Myocyte (in vitro differentiated cells): ENCODE data around the gene RAB7A. TPM values are rescaled to one million over a fixed set of nuclear protein-coding genes. Genes with fewer than 3 reads are reported as not detected.
"Not testable (repeated sequence)": the region's sequence is repeated elsewhere in the genome, so short reads cannot be mapped to it uniquely, and the experiment has no call there.

Experiments used
- DNase-seq: peaks from one replicate; pipeline ENCODE4 v3.0.0-alpha.2; 2012; ENCODE audit warnings: low read depth
- total RNA-seq: library from RNA; depleted of rRNA; stranded (reverse); fragments of >200 nt; gene quantifications from 2 replicates; pipeline ENCODE4 v1.2.3, GENCODE V29; 2014

The RAB7A gene
- total RNA-seq, 1 donor from 2014 or later = 109 TPM

GRCh38 chr3:128749561-128749960 is 23.6 kb downstream of the RAB7A start:
- DNase-seq = not testable (repeated sequence)

DNA sequence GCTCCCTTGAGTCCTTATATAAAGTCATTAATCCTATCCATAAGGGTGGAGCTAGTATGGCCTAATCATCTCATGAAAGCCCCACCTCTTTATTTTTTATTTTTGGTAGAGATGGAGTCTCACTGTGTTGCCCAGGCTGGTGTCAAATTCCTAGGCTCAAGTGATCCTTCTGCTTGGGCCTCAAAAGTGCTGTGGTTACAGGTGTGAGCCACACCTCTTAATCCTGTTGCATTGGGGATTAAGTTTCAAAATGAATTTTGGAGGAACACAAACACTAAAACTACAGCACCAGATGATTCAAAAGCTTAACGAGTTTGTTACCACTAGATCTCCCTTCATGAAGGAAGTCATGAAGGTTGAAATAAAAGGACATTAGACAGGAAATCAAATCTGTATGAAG is 27.7 kb downstream of the RAB7A start:
- no peak for DNase-seq

- no peak for DNase-seq
Measured at GRCh38 chr3:128760042-128760441, 34.1 kb downstream of the RAB7A start.

GRCh38 chr3:128760881-128761280 is 34.9 kb downstream of the RAB7A start:
- peak; percentile 70 for DNase-seq

- DNase-seq = peak; percentile 58
Measured at GRCh38 chr3:128761392-128761791, 35.4 kb downstream of the RAB7A start.

DNA sequence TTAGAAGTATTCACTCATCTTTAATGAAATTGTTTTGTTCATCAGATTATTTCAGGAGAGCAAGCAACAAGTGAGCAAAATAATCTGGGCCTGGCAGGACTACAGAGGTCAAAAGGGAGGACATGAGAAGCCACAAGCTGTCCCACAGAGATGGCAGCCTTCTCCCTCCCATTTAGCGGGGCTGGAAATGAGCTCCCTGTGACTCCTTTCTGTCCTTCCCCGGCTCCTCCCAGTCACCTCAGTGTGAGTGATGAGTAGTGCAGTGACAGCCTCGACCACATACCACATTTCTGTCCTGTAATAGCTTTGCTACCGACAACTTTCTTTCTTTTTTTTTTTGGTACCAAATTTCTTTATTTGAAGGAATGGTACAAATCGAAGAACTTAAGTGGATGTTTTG is 38.0 kb downstream of the RAB7A start:
- DNase-seq = peak; percentile 86

DNA sequence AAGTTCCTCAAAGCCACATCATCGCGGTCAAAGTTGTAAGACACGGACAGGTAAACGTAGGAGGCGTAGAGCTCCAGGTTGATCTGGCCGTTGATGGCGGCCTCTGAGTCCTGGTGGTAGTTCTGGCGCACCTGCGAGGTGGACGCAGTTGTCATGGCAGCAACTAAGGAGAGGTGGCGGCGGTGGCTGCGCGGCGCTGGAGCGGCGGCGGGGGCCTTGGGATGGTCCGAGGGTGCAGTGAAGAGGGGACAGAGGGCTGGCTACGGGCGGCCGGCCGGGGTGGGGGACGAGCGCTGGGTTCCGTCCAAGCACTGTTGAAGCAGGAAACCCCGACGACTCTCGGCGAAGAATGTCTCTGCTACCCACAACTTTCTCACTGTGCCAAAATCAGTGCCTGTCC is 38.9 kb downstream of the RAB7A start:
- no peak for DNase-seq

DNA sequence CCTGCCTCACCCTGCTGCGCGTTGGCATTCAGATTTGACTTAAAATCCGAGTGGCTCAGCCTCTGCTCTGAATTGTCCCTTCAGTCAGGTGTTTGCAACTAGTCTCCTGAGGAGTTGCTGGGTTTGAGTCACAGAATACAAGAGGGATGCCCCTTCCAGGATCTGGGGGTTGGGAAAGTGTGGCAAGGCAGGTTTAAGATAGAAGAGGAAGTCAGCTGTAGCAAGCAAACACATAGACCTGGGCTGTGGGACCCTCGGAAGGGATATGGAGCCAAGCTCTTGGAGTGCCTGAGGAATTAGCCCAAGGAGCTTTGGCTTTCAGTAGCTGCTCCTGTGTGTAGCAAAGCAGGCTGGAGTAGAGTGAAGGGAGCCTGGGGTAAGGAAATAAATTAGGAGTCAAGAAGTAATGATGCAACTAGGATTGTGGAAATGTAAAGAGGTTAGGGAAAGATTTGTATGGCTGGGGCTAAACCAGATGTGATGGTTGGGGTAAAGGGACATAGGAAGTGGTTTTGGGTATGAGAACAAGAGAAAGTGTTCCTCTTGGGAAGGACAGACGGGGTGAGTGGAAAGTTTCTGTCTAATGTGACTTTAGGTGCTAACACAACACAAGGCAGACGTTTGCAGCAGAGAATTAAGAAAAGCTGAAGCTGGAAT is 41.2 kb downstream of the RAB7A start:
- no peak for DNase-seq

GRCh38 chr3:128768471-128768870 is 42.5 kb downstream of the RAB7A start:
- no peak for DNase-seq

GRCh38 chr3:128770387-128770786 is 44.4 kb downstream of the RAB7A start:
- DNase-seq = no peak

- DNase-seq = not testable (repeated sequence)
Measured at GRCh38 chr3:128773189-128773588, 47.2 kb downstream of the RAB7A start.

DNA sequence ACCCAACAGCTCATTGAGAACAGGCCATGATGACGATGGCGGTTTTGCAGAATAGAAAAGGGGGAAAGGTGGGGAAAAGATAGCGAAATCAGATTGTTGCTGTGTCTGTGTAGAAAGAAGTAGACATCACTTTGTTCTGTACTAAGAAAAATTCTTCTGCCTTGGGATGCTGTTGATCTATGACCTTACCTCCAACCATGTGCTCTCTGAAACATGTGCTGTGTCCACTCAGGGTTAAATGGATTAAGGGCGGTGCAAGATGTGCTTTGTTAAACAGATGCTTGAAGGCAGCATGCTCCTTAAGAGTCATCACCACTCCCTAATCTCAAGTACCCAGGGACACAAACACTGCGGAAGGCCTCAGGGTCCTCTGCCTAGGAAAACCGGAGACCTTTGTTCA is 47.6 kb downstream of the RAB7A start:
- not testable (repeated sequence) for DNase-seq

- DNase-seq = no peak
Measured at GRCh38 chr3:128775241-128775640, 49.3 kb downstream of the RAB7A start.

DNA sequence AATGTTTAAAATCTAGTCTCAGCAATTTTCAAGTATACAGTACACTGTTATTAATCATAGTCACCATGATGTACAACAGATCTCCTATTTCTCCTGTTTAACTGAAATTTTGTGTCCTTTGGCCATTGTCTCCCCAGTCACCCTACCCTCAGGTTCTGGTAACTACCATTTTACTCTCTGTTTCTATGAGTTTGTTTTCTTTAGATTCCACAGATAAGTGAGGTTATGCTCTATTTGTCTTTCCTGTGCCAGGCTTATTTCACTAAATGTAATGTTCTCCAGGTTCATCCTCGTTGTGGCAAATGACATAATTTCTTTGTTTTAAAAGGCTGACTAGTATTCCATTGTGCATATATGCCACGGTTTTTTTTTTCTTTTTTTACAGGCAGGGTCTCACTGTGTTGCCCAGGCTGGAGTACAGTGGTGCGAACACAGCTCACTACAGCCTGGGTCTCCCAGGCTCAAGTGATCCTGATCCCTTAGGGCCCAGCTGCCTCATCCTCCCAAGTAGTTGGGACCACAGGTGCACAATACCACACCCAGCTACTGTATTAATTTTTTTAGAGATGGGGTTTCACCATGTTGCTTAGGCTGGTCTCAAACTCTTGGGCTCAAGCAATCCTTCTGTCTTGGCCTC is 50.0 kb downstream of the RAB7A start:
- DNase-seq = no peak

- DNase-seq = no peak
Measured at GRCh38 chr3:128780101-128780837, 54.3 kb downstream of the RAB7A start.

DNA sequence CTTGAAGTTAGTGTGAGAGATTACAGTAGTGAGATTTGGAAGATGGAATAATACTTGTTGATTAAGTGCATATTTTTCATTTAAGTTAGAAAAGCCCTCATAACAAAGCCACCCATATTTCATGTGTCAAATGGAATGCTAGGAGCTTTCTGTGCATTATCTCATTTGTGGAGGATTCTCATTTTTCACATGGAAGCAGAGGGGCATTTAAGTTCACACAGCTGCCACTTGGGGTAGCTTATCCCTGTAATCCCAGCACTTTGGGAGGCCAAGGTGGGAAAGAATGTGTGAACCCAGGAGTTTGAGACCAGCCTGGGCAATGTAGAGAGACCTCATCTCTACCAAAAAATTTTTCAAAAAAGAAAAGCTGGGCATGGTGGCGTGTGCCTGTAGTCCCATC is 55.2 kb downstream of the RAB7A start:
- no peak for DNase-seq

- no peak for DNase-seq
Measured at GRCh38 chr3:128782282-128783146, 56.5 kb downstream of the RAB7A start.

DNA sequence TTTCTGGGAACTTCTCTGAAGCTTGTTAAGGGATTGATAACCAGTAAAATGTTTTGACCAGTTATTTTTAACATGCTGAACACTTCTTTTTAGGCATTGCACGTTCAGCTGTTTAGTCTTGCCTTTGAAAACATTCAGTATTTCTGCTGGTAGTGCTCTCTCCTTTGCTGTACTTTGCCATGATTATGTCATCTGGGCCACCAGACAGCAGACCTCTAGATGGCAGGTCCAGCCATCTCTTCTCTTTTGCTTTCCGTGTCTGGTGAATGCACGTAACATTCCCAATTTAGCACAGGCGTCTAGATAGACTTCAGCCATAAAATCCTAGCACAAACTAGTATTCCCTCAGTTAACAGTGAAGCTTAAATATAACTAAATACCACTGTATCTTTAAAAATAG is 57.8 kb downstream of the RAB7A start:
- DNase-seq = no peak

- no peak for DNase-seq
Measured at GRCh38 chr3:128784232-128784631, 58.2 kb downstream of the RAB7A start.

DNA sequence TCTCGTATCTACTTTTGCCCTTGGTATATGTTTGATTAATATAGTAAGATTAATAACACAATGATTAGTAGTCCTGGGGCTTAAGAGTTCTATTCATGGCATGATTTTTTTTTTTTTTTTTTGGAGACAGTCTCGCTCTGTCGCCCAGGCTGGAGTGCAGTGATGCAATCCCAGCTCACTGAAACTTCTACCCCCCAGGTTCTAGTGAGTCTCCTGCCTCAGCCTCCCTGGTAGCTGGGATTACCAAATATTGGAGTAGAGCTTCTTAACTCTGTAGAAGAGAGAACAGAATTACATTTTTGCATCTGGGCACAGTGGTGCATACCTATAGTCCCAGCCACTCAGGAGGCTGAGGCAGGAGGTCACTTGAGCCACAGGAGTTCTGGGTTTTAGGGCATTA is 58.9 kb downstream of the RAB7A start:
- no peak for DNase-seq

DNA sequence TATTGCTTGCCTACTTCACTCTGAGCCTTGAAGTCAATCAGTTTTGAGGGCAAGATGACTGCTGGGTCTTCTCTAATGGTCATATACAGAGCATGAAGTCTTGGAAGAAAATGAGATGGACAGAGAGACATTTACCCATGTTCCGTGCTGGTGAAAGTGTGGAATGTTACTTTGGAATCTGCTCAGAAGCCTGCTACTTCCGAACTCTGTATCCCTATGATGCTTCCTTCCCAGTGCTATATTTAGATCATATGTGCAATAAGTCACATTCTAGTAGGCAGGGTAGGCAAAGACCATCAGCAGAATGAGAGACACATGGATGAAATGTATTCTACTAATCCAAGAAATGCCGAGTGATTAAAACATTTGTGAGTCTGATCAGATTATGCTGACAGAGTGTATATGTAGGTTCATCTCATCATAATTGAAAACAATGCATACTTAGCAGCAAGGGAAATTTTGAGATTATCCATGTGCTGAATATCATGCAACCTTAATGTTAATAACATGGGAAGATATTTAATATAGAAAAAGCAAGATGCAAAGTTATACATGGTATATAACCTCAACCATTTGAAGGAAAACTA is 60.5 kb downstream of the RAB7A start:
- no peak for DNase-seq
